ENCODE results near the gene IQGAP2.
"Not testable (repeated sequence)": the region's sequence is repeated elsewhere in the genome, so short reads cannot be mapped to it uniquely, and the experiment has no call there.

IQGAP2 gene

DNA sequence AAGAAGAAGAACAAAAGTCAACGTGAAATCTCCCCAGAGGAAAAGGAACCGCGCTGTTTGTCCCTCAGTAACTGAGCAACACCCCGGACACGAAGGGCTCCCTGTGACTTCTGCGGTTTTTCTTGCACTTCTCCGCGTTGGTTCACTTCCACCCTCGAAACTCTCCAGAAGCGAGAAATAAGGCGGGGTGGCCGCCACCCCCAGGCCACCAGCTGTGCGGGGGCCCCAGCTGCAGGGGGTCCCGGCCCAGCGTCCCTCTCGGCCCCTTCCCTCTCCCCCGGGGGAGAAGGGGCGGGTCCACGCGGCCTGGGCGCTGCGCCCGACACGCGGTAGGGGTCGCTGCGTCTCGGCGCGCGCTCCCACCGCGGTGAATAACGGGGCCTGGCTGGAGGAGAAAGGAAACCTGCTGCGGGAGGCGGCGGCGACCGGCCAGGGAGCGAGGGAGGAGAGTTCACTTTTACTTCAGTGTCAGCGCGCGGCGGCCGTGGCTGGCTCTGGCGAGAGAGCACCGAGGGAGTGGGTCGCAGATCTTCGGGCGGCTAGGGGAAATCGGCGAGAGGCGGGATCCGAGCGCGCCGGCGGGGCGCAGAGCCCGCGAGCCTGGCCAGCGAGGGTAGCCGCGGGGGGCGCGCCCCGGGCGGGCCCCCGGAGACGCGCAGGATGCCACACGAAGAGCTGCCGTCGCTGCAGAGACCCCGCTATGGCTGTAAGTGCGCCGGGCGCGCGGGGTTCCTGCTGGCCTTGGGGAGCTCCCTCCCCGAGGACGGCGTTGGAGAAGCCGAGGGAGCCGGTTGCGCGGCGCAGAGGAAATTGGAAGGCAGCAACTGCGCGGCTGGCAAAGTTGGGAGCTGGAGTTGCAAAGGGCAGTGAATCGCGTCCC, at the start of gene IQGAP2:
Gene IQGAP2 (plus strand): TSS at position 400 of the 880 bp plus-strand sequence. CDS start 261 bp downstream, at position 661.
- no peak for DNase-seq

DNA sequence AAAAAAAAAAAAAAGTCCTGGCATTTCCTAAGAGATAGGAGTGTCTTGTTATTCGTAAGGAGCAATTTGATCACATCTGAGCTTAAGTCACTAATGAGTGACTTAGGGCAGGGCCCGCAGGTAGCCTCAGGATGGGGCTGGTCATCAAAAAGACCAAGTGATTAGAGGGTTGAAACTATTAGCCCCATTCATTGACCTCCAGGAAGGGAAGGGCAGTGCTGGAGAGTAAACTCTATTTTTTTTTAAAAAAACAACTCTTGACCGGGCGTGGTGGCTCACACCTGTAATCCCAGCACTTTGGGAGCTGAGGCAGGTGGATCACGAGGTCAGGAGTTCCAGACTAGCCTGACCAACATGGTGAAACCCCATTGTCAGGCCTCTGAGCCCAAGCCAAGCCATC, 46.2 kb upstream of the IQGAP2 start:
- DNase-seq = no peak

DNA sequence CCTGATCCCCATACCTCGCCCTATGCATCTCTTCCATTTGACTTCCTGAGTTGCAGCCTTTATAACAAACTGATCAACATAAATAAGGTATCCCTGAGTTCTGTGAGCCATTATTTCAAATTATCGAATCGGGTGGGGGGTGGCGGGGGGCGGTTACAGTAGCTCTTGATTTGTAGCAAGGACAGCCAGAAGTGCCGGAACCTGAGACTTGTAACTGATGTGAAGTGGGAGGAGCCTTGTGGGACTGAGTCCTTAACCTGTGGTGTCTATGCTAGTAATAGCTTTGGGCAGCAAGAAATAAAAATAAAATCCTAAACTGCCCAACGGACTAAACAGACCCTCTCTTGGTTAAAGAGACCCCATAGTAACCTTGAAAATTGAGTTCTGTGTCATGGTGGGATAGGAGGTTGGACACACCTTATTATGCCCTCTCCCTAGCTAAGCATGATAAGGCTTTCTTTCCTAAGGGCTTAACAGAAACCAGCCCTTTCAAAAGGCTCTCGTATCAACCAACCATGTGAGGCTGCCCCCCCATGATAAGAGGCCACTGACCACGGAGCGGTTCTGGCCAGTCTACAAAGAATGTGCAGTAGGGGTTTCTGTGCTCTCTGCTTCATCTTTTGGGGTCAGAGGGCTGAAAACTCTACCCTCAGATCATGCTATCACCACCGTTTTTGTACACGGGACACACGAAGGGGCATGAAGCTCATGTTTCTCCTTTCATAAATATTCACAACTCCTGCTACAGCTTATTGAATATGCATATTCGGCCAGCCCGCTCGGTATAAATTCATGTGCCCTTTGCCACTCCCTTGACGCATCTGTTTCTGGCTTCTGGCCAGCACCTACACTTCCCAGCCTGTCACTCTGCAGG, 39.5 kb upstream of the IQGAP2 start:
- DNase-seq = no peak

DNA sequence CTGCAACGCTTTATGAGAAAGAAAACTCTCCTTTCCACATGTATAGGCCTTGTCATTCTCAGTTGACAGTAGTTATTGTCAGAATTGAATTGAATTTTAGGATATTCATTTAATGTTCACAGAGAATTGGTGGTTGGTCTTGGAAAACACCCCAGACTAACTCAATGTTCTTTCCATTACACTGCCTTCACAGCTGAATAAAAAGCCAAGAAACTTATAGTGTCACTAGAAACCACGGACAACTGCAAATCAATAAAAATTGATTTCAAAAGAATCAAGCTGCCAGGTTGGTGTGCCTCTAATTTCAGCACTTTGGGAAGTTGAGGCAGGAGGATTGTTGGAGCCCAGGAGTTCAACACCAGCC, 38.9 kb upstream of the IQGAP2 start:
- DNase-seq = no peak

DNA sequence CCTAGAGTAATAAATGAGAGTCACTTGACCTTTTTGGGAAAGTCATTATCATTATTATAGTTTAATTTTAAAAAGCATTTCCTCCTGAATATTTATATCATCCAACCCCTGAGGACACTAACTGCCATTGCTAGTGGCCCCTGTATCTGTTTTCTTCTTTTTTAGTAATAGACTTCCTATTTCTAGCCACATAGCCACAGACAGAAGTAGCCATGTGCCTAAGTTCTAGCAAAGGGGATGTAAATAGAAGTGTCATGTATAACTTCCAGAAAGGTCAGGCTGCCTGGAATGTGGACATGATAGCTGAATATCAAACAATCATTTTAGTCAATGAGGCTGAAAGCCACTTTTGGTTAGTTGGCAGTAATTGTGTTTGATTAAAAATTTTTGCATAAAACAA, 37.5 kb upstream of the IQGAP2 start:
- no peak for DNase-seq

DNA sequence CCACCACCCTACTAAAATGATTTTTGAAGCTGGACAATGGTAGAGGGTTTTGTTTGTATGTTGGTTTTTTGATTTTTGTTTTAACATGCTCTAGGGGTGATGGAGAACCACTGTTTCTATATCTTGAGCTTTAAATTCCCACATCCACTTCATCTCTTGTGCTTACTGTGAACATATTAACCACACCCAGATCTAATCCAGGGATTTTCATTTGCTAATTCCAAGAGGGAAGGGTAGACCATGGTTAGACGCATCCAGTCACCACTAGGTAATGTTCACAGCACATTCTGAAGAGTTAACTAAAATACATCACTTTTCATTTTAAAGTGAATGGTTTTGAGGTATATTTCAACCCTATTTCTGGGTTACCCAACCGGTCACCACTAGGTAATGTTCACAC, 36.5 kb upstream of the IQGAP2 start:
- no peak for DNase-seq

GRCh38 chr5:76367623-76368371, 35.3 kb upstream of the IQGAP2 start:
- DNase-seq = no peak

GRCh38 chr5:76368941-76369340, 34.1 kb upstream of the IQGAP2 start:
- DNase-seq = no peak

- not testable (repeated sequence) for DNase-seq
Measured at GRCh38 chr5:76369668-76370067, 33.4 kb upstream of the IQGAP2 start.

DNA sequence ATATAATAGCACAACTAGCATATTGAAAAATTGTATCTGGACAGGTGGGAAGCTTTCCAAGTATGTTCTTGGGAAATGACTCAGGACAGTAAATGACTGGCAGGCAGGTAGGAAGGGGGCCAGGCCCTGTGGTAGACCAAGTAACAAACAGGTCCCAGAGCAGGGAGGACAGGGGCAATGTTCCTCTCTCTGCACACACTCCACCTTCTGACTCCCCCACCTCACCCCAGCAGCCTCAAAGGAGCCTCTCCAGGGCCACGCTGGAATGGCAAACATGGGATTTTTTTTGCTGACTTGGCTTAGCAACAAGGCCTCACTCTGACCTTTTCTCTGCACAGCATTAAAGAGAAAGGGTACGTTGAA, 31.1 kb upstream of the IQGAP2 start:
- DNase-seq = no peak

DNA sequence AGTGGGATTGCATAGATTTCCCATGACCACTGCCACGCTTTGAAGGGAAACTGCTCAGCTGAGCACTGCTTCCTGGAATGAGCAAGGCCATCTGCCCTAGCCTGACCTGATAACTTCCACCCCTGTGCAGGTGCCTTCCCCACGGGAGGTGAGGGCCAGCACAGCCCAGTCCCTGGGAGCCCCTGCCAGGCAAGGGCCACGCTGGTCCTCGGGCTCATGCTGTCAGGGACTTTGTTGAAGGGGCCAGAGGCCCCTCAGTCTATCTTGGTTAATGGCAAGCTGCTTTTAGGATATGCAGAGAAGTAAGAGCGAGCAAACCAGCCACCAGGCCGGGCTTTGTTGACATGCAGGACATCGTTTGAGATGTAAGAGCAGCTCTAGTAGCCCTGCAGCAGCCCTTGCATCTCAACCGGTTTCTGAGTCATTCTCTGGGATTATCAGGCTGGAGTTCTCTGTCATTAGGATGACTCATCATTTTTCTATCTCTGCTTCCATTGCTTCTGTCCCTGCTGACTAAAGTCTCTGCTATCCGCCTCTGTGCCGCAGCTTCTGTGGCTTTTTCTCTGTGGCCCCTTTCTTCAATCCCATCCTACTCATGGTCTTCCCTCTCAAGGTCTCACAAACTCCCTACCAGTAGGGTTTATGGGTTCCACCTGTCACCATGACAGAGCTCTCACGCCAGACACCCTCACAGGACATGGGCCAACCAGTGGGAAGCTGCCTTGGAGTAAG, 30.6 kb upstream of the IQGAP2 start:
- DNase-seq = no peak

DNA sequence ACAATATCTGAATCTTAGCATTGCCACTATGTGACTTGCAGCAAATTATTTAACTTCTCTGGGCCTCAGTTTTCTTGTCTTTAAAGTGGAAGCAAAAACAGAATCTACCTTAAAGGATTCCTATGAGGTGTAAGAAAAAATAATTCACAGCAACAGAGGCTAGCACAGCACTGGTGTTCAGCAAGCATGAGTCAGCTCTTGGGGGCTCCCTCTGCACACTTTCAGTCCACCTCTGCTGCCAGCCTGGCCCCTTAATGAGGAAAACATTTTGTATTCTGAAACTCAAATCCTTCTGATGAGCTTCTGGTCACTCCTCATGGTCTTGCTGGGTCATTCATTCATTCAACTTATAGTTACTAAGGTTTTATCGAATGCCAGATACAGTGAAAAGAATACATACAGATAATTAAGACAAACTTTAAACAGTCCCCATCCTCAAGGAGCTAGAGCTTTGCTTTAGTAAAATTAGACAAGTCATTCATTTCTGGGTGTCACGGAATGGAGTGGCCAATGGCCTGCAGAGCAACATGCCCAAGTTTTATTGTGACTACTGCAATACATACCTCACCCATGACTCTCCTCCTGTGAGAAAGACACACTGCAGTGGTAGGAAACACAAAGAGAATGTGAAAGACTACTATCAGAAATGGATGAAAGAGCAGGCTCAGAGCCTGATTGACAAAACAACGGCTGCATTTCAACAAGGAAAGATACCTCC, 26.8 kb upstream of the IQGAP2 start:
- no peak for DNase-seq

- DNase-seq = no peak
Measured at GRCh38 chr5:76376866-76377230, 26.2 kb upstream of the IQGAP2 start.

GRCh38 chr5:76378355-76378754, 24.7 kb upstream of the IQGAP2 start:
- no peak for DNase-seq

GRCh38 chr5:76379316-76379715, 23.8 kb upstream of the IQGAP2 start:
- DNase-seq = no peak

DNA sequence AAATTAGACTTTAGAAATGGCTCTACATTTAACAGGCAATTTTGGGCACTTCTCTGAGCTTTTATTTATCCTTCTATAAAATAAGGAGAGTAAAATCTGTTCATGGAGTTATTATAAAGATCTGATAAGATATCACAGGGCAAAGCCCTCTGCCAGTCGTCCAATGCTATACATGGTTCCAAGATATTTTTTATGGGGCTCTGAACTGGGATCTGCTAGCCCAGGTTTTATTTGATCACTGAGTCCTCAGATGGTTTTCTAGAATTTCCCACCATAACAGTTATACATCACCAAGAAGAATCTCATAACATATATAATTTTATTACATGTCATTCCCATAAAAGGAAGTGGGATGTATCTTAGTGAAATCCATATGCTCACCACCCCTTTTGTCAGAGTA, 23.2 kb upstream of the IQGAP2 start:
- no peak for DNase-seq

GRCh38 chr5:76380346-76381066, 22.6 kb upstream of the IQGAP2 start:
- DNase-seq = no peak

GRCh38 chr5:76383126-76383832, 19.8 kb upstream of the IQGAP2 start:
- DNase-seq = no peak

GRCh38 chr5:76384189-76384588, 18.9 kb upstream of the IQGAP2 start:
- DNase-seq = no peak

GRCh38 chr5:76384705-76385104, 18.4 kb upstream of the IQGAP2 start:
- DNase-seq = no peak

GRCh38 chr5:76385540-76385939, 17.5 kb upstream of the IQGAP2 start:
- no peak for DNase-seq
